CD4-positive, alpha-beta T cell treated with Interleukin-12 subunit alpha and Interleukin-12 subunit beta, for 1 hour (primary cell): Measurements from ENCODE around the gene GPR22.

Source experiments
- DNase-seq: peaks from one replicate; pipeline ENCODE4 v3.0.0-alpha.2; 2020

The GPR22 gene

DNA sequence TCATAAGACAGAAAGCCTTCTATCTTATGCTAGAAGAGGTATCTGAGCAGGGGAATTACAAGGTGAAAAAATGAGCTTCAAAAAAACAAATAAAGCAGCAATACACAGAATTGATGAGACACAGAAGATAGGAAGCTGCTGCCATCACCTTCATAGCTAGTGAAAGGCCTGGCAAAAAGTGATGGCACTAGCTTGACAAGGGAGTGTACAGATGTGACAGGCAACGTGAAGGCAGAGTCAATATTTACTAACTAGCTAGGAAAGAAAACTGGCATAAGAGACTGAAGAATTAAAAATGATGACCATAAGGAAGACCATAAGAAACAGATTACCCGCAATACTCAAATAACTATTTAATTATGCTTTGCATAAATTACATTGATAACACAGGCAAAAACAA lies 9.4 kb downstream of the GPR22 start:
- no peak for DNase-seq

GRCh38 chr7:107480932-107481331 lies 11.1 kb downstream of the GPR22 start:
- no peak for DNase-seq

DNA sequence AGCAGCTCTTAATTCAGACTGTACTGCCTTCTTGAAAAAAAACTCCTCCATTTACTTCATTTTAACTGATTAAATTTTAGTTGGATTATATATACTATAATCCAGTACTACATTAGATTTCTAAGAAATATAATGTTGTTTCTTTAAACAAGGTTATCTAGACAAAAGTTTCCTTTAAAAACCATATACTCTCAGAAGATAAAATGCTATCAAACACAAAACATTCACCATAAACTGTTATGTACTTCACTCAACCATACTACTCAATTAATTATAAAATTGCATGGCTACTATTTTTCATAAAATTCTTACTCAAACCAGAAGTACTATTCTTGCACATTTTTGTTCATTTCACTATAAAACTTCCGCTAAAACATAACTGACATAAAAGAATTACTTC lies 12.7 kb downstream of the GPR22 start:
- no peak for DNase-seq

GRCh38 chr7:107486041-107486440 lies 16.2 kb downstream of the GPR22 start:
- no peak for DNase-seq

GRCh38 chr7:107492875-107493274 lies 23.0 kb downstream of the GPR22 start:
- no peak for DNase-seq

GRCh38 chr7:107494315-107494751 lies 24.5 kb downstream of the GPR22 start:
- no peak for DNase-seq

GRCh38 chr7:107494884-107495283 lies 25.0 kb downstream of the GPR22 start:
- DNase-seq = no peak

GRCh38 chr7:107495516-107495915 lies 25.7 kb downstream of the GPR22 start:
- DNase-seq = no peak

DNA sequence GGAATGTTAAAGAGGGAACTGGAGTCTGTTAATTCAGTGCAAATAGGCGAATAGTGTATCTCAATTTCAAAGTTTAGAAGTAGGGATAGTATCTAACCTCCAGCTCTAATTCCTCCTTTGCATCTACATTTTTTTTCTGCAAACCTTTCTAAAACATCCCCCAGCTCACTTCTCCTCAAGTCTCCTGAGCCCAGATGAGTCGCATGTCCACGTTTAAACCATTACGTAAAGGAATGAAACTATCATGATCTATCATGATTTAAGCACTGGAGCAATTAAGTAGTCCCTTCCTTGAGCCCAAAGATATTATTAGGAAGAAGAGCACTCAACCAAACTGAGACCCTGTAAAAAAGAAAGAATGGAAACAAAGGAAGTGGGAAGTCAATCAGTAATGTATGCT lies 29.9 kb downstream of the GPR22 start:
- no peak for DNase-seq

DNA sequence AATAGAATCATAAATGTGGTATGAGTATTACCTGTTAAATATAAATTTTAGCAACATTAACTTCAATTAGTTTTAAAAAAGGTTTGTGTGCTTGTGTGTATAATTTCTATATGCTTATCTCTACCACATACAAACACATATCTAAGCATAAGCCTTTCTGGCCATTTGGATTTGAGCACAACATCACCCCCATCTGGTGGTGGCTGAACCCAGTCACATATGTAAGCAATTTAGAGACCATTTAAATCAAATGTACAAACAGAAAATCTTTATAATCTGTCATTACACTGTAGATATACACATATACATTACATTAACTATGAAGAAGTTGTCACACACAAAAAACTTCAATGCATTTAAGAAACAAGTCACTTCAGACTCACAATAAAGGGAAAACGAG lies 31.7 kb downstream of the GPR22 start:
- peak; percentile 10 for DNase-seq

DNA sequence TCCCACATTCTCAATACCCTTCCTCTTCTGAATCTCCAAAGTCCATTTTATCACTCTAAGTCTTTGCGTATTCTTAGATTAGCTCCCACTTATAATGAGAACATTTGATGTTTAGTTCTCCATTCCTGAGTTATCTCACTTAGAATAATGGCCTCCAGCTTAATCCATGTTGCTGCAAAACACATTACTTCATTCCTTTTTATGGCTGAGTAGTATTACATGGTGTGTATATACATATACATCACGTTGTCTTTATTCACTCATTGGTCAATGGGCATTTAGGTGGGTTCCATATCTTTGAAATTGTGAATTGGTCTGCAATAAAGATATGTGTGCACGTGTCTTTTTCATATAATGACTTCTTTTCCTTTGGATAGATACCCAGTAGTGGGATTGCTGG lies 32.3 kb downstream of the GPR22 start:
- DNase-seq = no peak

- DNase-seq = no peak
These were observed 32.9 kb downstream of the GPR22 start for GRCh38 chr7:107502797-107503196.

GRCh38 chr7:107503687-107504086 lies 33.8 kb downstream of the GPR22 start:
- no peak for DNase-seq

GRCh38 chr7:107505362-107505761 lies 35.5 kb downstream of the GPR22 start:
- DNase-seq = no peak

GRCh38 chr7:107505997-107506673 lies 36.3 kb downstream of the GPR22 start:
- DNase-seq = no peak

DNA sequence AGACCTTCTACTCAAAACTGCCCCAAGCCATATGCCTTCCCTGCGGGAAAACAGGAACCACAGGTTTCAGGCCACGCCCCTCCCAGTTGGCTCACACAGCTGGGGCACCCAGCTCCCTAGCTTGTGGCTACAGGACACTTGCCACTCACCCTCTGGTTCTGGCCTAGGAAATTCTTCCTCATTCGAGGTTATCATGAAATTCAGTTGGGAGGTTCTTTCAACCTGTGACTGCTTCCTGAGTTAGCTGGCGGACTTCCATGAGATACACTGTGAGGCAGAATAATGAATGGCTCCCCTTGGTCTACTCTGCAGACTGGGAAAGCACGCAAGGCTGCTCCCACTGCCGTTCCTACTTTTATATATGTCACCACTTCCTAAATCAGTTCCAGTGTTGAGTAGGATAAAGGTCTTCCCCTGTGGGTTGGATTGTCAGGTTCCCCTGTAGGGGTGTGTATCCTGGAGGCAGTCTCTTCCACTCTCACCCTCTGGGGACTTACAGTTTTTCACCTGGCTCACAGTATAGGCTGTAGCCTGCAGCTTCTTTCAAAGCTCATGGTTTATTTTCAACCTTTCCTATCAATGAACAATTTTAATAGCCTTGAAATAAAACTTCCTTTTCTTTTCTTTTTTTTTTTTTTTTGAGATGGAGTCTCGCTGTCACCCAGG lies 37.0 kb downstream of the GPR22 start:
- no peak for DNase-seq
